ENCODE results near the gene ARPP21. TPM values are rescaled to one million over a fixed set of nuclear protein-coding genes. Genes with fewer than 3 reads are reported as not detected.

The ARPP21 gene
- total and polyA plus RNA-seq, 10 donors, result 0.07 to 0.39 (median 0.12) TPM; not detected in 7

- Histone ChIP-seq H3K4me1 (peaks cover 0 to 5% (median 0%) of the 10 kb centered on the region in 6 donors), H3K36me3 (no peaks in the 10 kb centered on the region), H3K27me3 (replicated peaks in 1 of 7) (peaks cover 0 to 4% (median 0%) of the 10 kb centered on the region in 7 donors), H3K27ac (no peak overlapping the region), H3K9me3 (no peaks in the 10 kb centered on the region), H3K4me3 (no peak overlapping the region)
- no peak for DNase-seq
- no peak for TF ChIP-seq POLR2AphosphoS5 (IDR thresholded peaks at IDR 0.05)
- no peak for TF ChIP-seq POLR2A (IDR thresholded peaks at IDR 0.05)
- TF ChIP-seq CTCF (IDR thresholded peaks at IDR 0.05 in 8 of 11, conservative IDR thresholded peaks at IDR 0.05 in 3 of 11), result no peak
- intact Hi-C loops (cut with DNase I; ENCODE audit: low total_unique reads), result no loop called here
- WGBS, 5 donors, result 86 to 100% (median 91%) methylated on average over 1 of the region's 1 CpG
Observed at GRCh38 chr3:35666888-35667287, 27.6 kb downstream of the ARPP21 start.

- no peak for TF ChIP-seq CTCF (IDR thresholded peaks at IDR 0.05 in 8 of 11, conservative IDR thresholded peaks at IDR 0.05 in 3 of 11)
- no peak for TF ChIP-seq POLR2A (IDR thresholded peaks at IDR 0.05)
- TF ChIP-seq POLR2AphosphoS5 (IDR thresholded peaks at IDR 0.05), result no peak
- DNase-seq, result no peak
- Histone ChIP-seq H3K27ac (no peak overlapping the region), H3K36me3 (no peaks in the 10 kb centered on the region), H3K27me3 (replicated peaks in 1 of 7) (no peaks in the 10 kb centered on the region), H3K4me3 (no peak overlapping the region), H3K4me1 (no peaks in the 10 kb centered on the region), H3K9me3 (no peaks in the 10 kb centered on the region)
- intact Hi-C loops (cut with DNase I; ENCODE audit: low total_unique reads), result no loop called here
- 77 to 85% (median 80%) methylated on average over 9 of the region's 9 CpGs for WGBS, 5 donors
Observed at GRCh38 chr3:35670408-35670965, 31.2 kb downstream of the ARPP21 start.

GRCh38 chr3:35671483-35671882, 32.2 kb downstream of the ARPP21 start:
- no peaks in the 10 kb centered on the region for H3K36me3 ChIP-seq
- H3K27me3 ChIP-seq (replicated peaks in 1 of 7), result no peaks in the 10 kb centered on the region
- DNase-seq, result no peak
- H3K27ac ChIP-seq, result no peak overlapping the region
- no peaks in the 10 kb centered on the region for H3K4me1 ChIP-seq
- no peak overlapping the region for H3K4me3 ChIP-seq
- no peak for TF ChIP-seq POLR2AphosphoS5 (IDR thresholded peaks at IDR 0.05)
- no peak for TF ChIP-seq POLR2A (IDR thresholded peaks at IDR 0.05)
- TF ChIP-seq CTCF (IDR thresholded peaks at IDR 0.05 in 8 of 11, conservative IDR thresholded peaks at IDR 0.05 in 3 of 11), result no peak
- intact Hi-C loops (cut with DNase I; ENCODE audit: low total_unique reads), result no loop called here
- H3K9me3 ChIP-seq, result no peaks in the 10 kb centered on the region
- 18 to 30% (median 22%) methylated on average over 2 of the region's 2 CpGs for WGBS, 5 donors

- no peaks in the 10 kb centered on the region for H3K4me1 ChIP-seq
- TF ChIP-seq POLR2AphosphoS5 (IDR thresholded peaks at IDR 0.05), result no peak
- TF ChIP-seq POLR2A (IDR thresholded peaks at IDR 0.05), result no peak
- no peak for TF ChIP-seq CTCF (IDR thresholded peaks at IDR 0.05 in 8 of 11, conservative IDR thresholded peaks at IDR 0.05 in 3 of 11)
- no peaks in the 10 kb centered on the region for H3K36me3 ChIP-seq
- intact Hi-C loops (cut with DNase I; ENCODE audit: low total_unique reads), result no loop called here
- WGBS, 5 donors, result 83 to 90% (median 84%) methylated on average over 3 of the region's 3 CpGs
- no peak for DNase-seq
- H3K27me3 ChIP-seq (replicated peaks in 1 of 7), result no peaks in the 10 kb centered on the region
- no peak overlapping the region for H3K27ac ChIP-seq
- H3K4me3 ChIP-seq, result no peak overlapping the region
- H3K9me3 ChIP-seq, result no peaks in the 10 kb centered on the region
Observed at GRCh38 chr3:35673017-35673416, 33.7 kb downstream of the ARPP21 start.
